K562 (cell line): Measurements from ENCODE around the gene MAP2K7. TPM values are rescaled to one million over a fixed set of nuclear protein-coding genes. Genes with fewer than 3 reads are reported as not detected.
A peak's percentile ranks its signal among the peaks of the same experiment; 100 is the strongest.

Source experiments
- ARID3A ChIP-seq: IDR thresholded peaks from 2 replicates; pipeline ENCODE4 v1.6.1; 2012; ENCODE audit warnings: low read depth, low read length, improper control_type of control experiment, borderline replicate concordance
- ARID3B ChIP-seq: fragments of 250-450 bp; sonication (Bioruptor Pico); IDR thresholded peaks from 2 replicates; pipeline ENCODE4 v1.4.0; 2020; ENCODE audit warnings: borderline replicate concordance
- FOXK2 ChIP-seq, 2 experiments: fragments of 450-650 bp; IDR thresholded peaks in 1 of 2; conservative IDR thresholded peaks in 1 of 2; 2 replicates each; pipeline ENCODE4 v1.6.1; 2016; ENCODE audit warnings: low read depth in 2 of 2, mild to moderate bottlenecking in 1 of 2
- GTF2F1 ChIP-seq: IDR thresholded peaks from 2 replicates; pipeline ENCODE4 v1.6.1; 2011; ENCODE audit warnings: low read depth, low read length, improper control_type of control experiment
- HMBOX1 ChIP-seq: sonication (generic); IDR thresholded peaks from 2 replicates; pipeline ENCODE4 v1.6.1; 2016
- NFIX ChIP-seq: fragments of 250-450 bp; sonication (Bioruptor Pico); IDR thresholded peaks from 2 replicates; pipeline ENCODE4 v1.4.0; 2020; ENCODE audit warnings: low read depth, mild to moderate bottlenecking, moderate library complexity
- PHB ChIP-seq: fragments of 250-450 bp; sonication (Bioruptor Pico); IDR thresholded peaks from 2 replicates; pipeline ENCODE4 v1.5.0; 2021
- SIN3A ChIP-seq, 2 experiments: fragments of 150-350 bp in 1 of 2; IDR thresholded peaks; 2 replicates each; pipeline ENCODE4 v1.6.1; 2011 to 2016; ENCODE audit warnings: borderline replicate concordance in 2 of 2, low read depth in 2 of 2, low read length in 2 of 2, mild to moderate bottlenecking in 2 of 2, moderate library complexity in 2 of 2; ENCODE audit not compliant: control insufficient read depth in 1 of 2
- SMAD1 ChIP-seq: fragments of 150-350 bp; IDR thresholded peaks from 2 replicates; pipeline ENCODE4 v1.6.1; 2014; ENCODE audit warnings: low read length, low read depth; ENCODE audit not compliant: partially characterized antibody
- SOX6 ChIP-seq: fragments of 450-650 bp; IDR thresholded peaks from 2 replicates; pipeline ENCODE4 v1.6.1; 2014; ENCODE audit warnings: mild to moderate bottlenecking
- ZBTB40 ChIP-seq, 2 experiments: fragments of 450-650 bp in 1 of 2; sonication (generic) in 1 of 2; formaldehyde crosslinking in 1 of 2; IDR thresholded peaks; 2 replicates each; pipeline versions ENCODE4 v1.7.1 to v1.9.0; 2016 to 2022; ENCODE audit warnings: inconsistent platforms in 1 of 2, mild to moderate bottlenecking in 1 of 2, missing genetic modification reagents in 1 of 2
- ZNF695 ChIP-seq: fragments of 450-650 bp; formaldehyde crosslinking; IDR thresholded peaks from 2 replicates; pipeline ENCODE4 v1.4.0; 2020; ENCODE audit warnings: mild to moderate bottlenecking, moderate library complexity
- polyA plus RNA-seq, 8 experiments: library from polyadenylated mRNA; depleted of rRNA in 4 of 8; stranded (reverse) in 5 of 8; unstranded in 3 of 8; fragments of >200 nt; fragmentation: Nextera tagmentation in 2 of 8; fragmentation: Illumina TruSeq in 1 of 8; extraction: Ambion mirVana in 2 of 8; extraction: Trizol in 1 of 8; gene quantifications; 2 replicates each; pipeline versions ENCODE4 v1.2.1 to v1.2.3, GENCODE V29; 2011 to 2014; ENCODE audit warnings: inconsistent platforms in 1 of 8, missing spikeins in 1 of 8
- total RNA-seq, 7 experiments: library from RNA; depleted of rRNA in 6 of 7; stranded (reverse); fragments of >200 nt in 6 of 7; fragmentation: Illumina TruSeq in 2 of 7; extraction: Trizol in 2 of 7; gene quantifications; 2 replicates each; pipeline versions ENCODE4 v1.2.1 to v1.2.3, GENCODE V29; 2011 to 2021; ENCODE audit warnings: low replicate concordance in 1 of 7

The MAP2K7 gene
- total and polyA plus RNA-seq, 9 of the 15 experiments (the other 6 are each of a cell fraction or from before 2014, with no cell fraction given) = 0.51 to 45.8 (median 14.1) TPM

GRCh38 chr19:7944177-7944761 lies 40.6 kb downstream of the MAP2K7 start (continued):
- peak in 1 of 2 experiments; percentile 70; a peak in 2 of 4 replicates for TF ChIP-seq SIN3A (IDR thresholded peaks at IDR 0.05; ENCODE audit: borderline replicate concordance in 2 of 2, control insufficient read depth in 1 of 2, low read depth in 2 of 2, low read length in 2 of 2)
- no peak for TF ChIP-seq NFIX
- TF ChIP-seq ZBTB40 (IDR thresholded peaks at IDR 0.05) = no peak
- TF ChIP-seq ZBTB40 (CRISPR knock-in tag; IDR thresholded peaks at IDR 0.05) = no peak
- TF ChIP-seq SMAD1 = peak; percentile 15
- 0 out of 2 replicates have a peak, but pooled peaks have one; percentile 19 for TF ChIP-seq ARID3B (CRISPR knock-in tag)
- TF ChIP-seq HMBOX1 = 0 out of 2 replicates have a peak, but pooled peaks have one; percentile 17
- 0 out of 2 replicates have a peak, but pooled peaks have one; percentile 18 for TF ChIP-seq GTF2F1
- TF ChIP-seq SOX6 = 0 out of 2 replicates have a peak, but pooled peaks have one; percentile 7
- peak; percentile 81; the same call in 1 of the 2 replicates for TF ChIP-seq ARID3A
- TF ChIP-seq ZNF695 (CRISPR knock-in tag) = no peak
- peak; percentile 60; the same call in 1 of the 2 replicates for TF ChIP-seq PHB (CRISPR knock-in tag)
- no peak; a peak in 2 of 4 replicates for TF ChIP-seq FOXK2 (conservative IDR thresholded peaks at IDR 0.05 in 1 of 2, IDR thresholded peaks at IDR 0.05 in 1 of 2; ENCODE audit: low read depth in 2 of 2)
